ENCODE data around the gene SPATA31E1.

Gene SPATA31E1

DNA sequence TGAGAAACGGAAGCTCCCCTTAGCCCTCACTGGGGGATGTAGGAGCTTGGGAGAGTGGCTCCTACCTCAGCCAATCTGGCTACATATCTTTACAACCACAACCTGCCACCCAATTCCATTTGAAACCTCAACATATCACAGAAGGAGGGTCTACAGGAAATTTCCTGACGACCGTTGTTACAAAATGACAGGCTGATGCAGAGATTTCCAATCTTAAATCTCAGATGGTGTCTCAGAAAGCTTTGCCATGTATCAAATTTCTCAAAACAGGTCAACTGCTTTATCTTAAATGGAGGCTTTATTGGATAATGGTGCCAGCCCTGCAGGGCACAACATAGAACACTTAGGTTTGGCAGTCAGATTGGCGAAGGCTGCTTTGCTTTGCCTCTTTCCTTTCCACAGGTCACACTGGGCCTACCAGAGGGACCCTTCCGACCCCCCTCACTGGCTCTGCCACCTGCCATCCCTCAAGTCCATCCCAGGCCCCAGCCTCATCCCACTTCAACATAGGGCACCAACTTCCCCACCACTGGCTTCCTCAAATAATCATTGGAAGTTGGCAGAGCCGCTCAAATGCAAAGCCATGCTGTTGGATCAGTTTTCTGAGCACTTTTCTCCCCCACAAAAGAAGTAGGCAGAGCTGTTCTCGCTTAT, 11.1 kb upstream of the SPATA31E1 start:
- Histone ChIP-seq H3K9ac (ENCODE audit: insufficient read length, low read depth) (no peak overlapping the region), H3K4me3 (ENCODE audit: insufficient read length, low read depth) (no peak overlapping the region), H3K4me1 (ENCODE audit: insufficient read depth, insufficient read length) (no peaks in the 10 kb centered on the region), H3K27me3 (ENCODE audit: insufficient read depth, insufficient read length) (no peaks in the 10 kb centered on the region), H3K9me3 (ENCODE audit: insufficient read depth, low read length) (no peaks in the 10 kb centered on the region), H3K36me3 (ENCODE audit: insufficient read depth, insufficient read length, low read length) (no peaks in the 10 kb centered on the region)
- DNase-seq (ENCODE audit: low read depth, low spot score), result no peak
- TF ChIP-seq SUZ12 (IDR thresholded peaks at IDR 0.05; ENCODE audit: extremely low read depth, insufficient read depth, insufficient read length) (no peak), ZNF274 (IDR thresholded peaks at IDR 0.05; ENCODE audit: low read depth, low read length) (no peak), YY1 (IDR thresholded peaks at IDR 0.05; ENCODE audit: insufficient read depth, insufficient read length) (no peak)

DNA sequence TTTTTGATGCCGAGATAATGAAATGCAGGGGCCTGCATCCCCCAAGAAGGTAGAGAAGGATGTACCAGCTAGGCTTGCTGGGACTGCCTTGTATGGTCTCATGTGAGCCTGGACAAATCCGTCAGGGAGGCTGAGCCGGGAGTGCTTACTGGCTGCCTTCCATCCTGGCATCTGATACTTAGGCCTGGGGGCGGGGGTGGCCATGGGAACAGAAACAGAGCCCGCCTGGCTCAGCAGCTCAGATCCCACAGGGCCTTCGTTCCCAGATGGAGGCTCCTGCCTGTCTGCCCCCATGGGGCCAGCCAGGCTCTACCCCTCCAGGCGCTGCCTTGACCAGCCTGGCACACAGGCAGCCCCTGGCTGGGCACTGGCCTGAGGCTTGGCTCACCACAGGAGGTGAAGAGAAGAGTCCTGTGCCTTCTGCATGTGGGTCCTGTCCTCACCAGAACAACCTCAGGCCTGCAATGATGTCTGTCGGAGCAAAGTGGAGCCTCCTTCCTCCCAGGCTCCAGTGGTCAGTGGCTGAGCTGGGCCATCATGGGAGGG, 10.5 kb upstream of the SPATA31E1 start:
- TF ChIP-seq YY1 (IDR thresholded peaks at IDR 0.05; ENCODE audit: insufficient read depth, insufficient read length), result no peak
- TF ChIP-seq SUZ12 (IDR thresholded peaks at IDR 0.05; ENCODE audit: extremely low read depth, insufficient read depth, insufficient read length), result no peak
- no peak for TF ChIP-seq ZNF274 (IDR thresholded peaks at IDR 0.05; ENCODE audit: low read depth, low read length)
- Histone ChIP-seq H3K36me3 (ENCODE audit: insufficient read depth, insufficient read length, low read length) (no peaks in the 10 kb centered on the region), H3K9ac (ENCODE audit: insufficient read length, low read depth) (no peak overlapping the region), H3K9me3 (ENCODE audit: insufficient read depth, low read length) (no peaks in the 10 kb centered on the region), H3K27me3 (ENCODE audit: insufficient read depth, insufficient read length) (no peaks in the 10 kb centered on the region), H3K4me1 (ENCODE audit: insufficient read depth, insufficient read length) (no peaks in the 10 kb centered on the region), H3K4me3 (ENCODE audit: insufficient read length, low read depth) (no peak overlapping the region)
- no peak for DNase-seq (ENCODE audit: low read depth, low spot score)

DNA sequence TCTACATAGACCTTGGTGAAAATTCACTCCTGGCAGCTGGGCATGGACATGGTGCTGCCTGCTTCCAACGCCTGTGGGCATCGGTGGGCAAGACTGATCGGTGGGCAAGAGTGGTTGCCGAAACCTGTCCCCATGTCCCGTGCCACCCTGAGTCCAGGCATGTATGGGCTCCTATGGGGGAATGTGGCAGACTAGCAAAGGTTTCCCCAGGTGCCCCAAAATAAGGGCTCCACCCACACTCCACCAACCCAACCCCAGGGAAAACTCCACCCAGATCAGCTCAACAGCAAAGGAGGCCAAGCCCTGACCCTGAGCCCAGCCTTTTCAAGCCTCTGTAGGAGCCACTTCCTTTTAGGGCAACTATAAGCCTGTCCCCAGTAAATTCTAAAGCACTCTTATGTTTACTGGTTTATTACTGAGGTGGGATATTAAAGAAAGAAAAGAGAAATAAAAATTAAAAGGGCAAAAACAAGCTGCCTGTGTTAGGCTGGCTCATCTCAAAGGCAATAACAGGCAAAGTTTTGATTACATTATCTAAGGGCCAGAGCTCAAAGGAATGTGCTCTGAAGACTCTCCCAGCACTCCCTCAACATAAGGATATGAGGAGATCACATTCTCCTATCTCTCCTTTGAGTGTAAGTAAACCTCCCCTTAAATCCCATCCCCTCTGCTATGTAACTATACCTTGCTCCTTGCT, 8.9 kb upstream of the SPATA31E1 start:
- Histone ChIP-seq H3K36me3 (ENCODE audit: insufficient read depth, insufficient read length, low read length) (no peaks in the 10 kb centered on the region), H3K9ac (ENCODE audit: insufficient read length, low read depth) (no peak overlapping the region), H3K27me3 (ENCODE audit: insufficient read depth, insufficient read length) (no peaks in the 10 kb centered on the region), H3K4me3 (ENCODE audit: insufficient read length, low read depth) (no peak overlapping the region), H3K4me1 (ENCODE audit: insufficient read depth, insufficient read length) (no peaks in the 10 kb centered on the region), H3K9me3 (ENCODE audit: insufficient read depth, low read length) (peaks cover 11% of the 10 kb centered on the region; the same call in 1 of the 2 replicates)
- no peak for DNase-seq (ENCODE audit: low read depth, low spot score)
- no peak for TF ChIP-seq ZNF274 (IDR thresholded peaks at IDR 0.05; ENCODE audit: low read depth, low read length)
- no peak for TF ChIP-seq SUZ12 (IDR thresholded peaks at IDR 0.05; ENCODE audit: extremely low read depth, insufficient read depth, insufficient read length)
- TF ChIP-seq YY1 (IDR thresholded peaks at IDR 0.05; ENCODE audit: insufficient read depth, insufficient read length), result no peak

DNA sequence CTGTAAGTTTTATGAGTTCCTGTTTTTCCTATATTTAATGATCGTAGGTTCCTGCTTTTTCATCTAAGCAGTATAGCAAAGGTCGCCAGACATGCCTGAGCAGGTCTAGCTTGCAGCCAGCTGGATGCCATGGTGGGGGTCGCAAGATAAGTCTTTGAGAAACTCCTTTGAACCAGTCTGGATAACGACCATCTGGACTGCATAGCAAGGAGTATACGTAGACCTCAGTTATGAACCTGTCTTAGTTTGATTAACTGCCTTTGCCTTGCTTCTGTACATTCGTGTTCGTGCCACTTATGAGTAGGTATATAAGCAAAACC, 8.4 kb upstream of the SPATA31E1 start:
- no peaks in the 10 kb centered on the region for H3K36me3 ChIP-seq (ENCODE audit: insufficient read depth, insufficient read length, low read length)
- H3K9ac ChIP-seq (ENCODE audit: insufficient read length, low read depth), result no peak overlapping the region
- H3K9me3 ChIP-seq (ENCODE audit: insufficient read depth, low read length), result peaks cover 12% of the 10 kb centered on the region; the same call in 1 of the 2 replicates
- no peak for DNase-seq (ENCODE audit: low read depth, low spot score)
- H3K27me3 ChIP-seq (ENCODE audit: insufficient read depth, insufficient read length), result no peaks in the 10 kb centered on the region
- H3K4me3 ChIP-seq (ENCODE audit: insufficient read length, low read depth), result no peak overlapping the region
- TF ChIP-seq SUZ12 (IDR thresholded peaks at IDR 0.05; ENCODE audit: extremely low read depth, insufficient read depth, insufficient read length), result no peak
- no peak for TF ChIP-seq ZNF274 (IDR thresholded peaks at IDR 0.05; ENCODE audit: low read depth, low read length)
- no peak for TF ChIP-seq YY1 (IDR thresholded peaks at IDR 0.05; ENCODE audit: insufficient read depth, insufficient read length)
- no peaks in the 10 kb centered on the region for H3K4me1 ChIP-seq (ENCODE audit: insufficient read depth, insufficient read length)

- Histone ChIP-seq H3K9ac (ENCODE audit: insufficient read length, low read depth) (no peak overlapping the region), H3K36me3 (ENCODE audit: insufficient read depth, insufficient read length, low read length) (no peaks in the 10 kb centered on the region), H3K4me1 (ENCODE audit: insufficient read depth, insufficient read length) (no peaks in the 10 kb centered on the region), H3K27me3 (ENCODE audit: insufficient read depth, insufficient read length) (no peaks in the 10 kb centered on the region), H3K4me3 (ENCODE audit: insufficient read length, low read depth) (no peak overlapping the region), H3K9me3 (ENCODE audit: insufficient read depth, low read length) (peaks cover 12% of the 10 kb centered on the region; the same call in 1 of the 2 replicates)
- DNase-seq (ENCODE audit: low read depth, low spot score), result no peak
- no peak for TF ChIP-seq YY1 (IDR thresholded peaks at IDR 0.05; ENCODE audit: insufficient read depth, insufficient read length)
- TF ChIP-seq SUZ12 (IDR thresholded peaks at IDR 0.05; ENCODE audit: extremely low read depth, insufficient read depth, insufficient read length), result no peak
- no peak for TF ChIP-seq ZNF274 (IDR thresholded peaks at IDR 0.05; ENCODE audit: low read depth, low read length)
These were observed 7.6 kb upstream of the SPATA31E1 start for GRCh38 chr9:87875060-87875459.

GRCh38 chr9:87875831-87876545, 6.7 kb upstream of the SPATA31E1 start:
- Histone ChIP-seq H3K9me3 (ENCODE audit: insufficient read depth, low read length) (peaks cover 12% of the 10 kb centered on the region; the same call in 1 of the 2 replicates), H3K9ac (ENCODE audit: insufficient read length, low read depth) (no peak overlapping the region), H3K4me3 (ENCODE audit: insufficient read length, low read depth) (no peak overlapping the region), H3K4me1 (ENCODE audit: insufficient read depth, insufficient read length) (no peaks in the 10 kb centered on the region), H3K27me3 (ENCODE audit: insufficient read depth, insufficient read length) (no peaks in the 10 kb centered on the region), H3K36me3 (ENCODE audit: insufficient read depth, insufficient read length, low read length) (no peaks in the 10 kb centered on the region)
- no peak for TF ChIP-seq SUZ12 (IDR thresholded peaks at IDR 0.05; ENCODE audit: extremely low read depth, insufficient read depth, insufficient read length)
- TF ChIP-seq YY1 (IDR thresholded peaks at IDR 0.05; ENCODE audit: insufficient read depth, insufficient read length), result no peak
- TF ChIP-seq ZNF274 (IDR thresholded peaks at IDR 0.05; ENCODE audit: low read depth, low read length), result no peak
- no peak for DNase-seq (ENCODE audit: low read depth, low spot score)

DNA sequence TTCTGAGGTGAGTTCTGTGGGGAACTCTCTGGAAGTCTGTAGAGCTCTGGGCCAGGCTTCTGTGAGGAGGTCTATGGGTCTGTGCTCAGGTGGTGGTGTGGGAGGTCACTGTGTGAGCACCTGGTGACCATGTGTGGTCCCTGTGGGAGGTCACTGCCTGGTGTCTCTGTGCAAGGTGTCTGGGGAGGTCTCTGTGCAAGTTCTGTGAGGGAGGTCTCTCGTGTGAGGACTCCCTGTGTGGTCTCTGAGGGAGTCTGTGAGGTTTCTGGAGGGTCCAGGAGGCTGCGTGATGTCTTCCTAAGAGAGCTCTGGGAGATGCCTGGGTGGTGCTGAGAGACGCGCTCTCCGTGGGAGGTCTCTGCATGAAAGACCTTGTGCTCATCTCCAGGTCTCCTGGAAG, 6.0 kb upstream of the SPATA31E1 start:
- Histone ChIP-seq H3K36me3 (ENCODE audit: insufficient read depth, insufficient read length, low read length) (no peaks in the 10 kb centered on the region), H3K4me3 (ENCODE audit: insufficient read length, low read depth) (no peak overlapping the region), H3K4me1 (ENCODE audit: insufficient read depth, insufficient read length) (no peaks in the 10 kb centered on the region), H3K27me3 (ENCODE audit: insufficient read depth, insufficient read length) (no peaks in the 10 kb centered on the region), H3K9me3 (ENCODE audit: insufficient read depth, low read length) (peaks cover 12% of the 10 kb centered on the region; the same call in 1 of the 2 replicates), H3K9ac (ENCODE audit: insufficient read length, low read depth) (no peak overlapping the region)
- no peak for TF ChIP-seq YY1 (IDR thresholded peaks at IDR 0.05; ENCODE audit: insufficient read depth, insufficient read length)
- no peak for TF ChIP-seq SUZ12 (IDR thresholded peaks at IDR 0.05; ENCODE audit: extremely low read depth, insufficient read depth, insufficient read length)
- TF ChIP-seq ZNF274 (IDR thresholded peaks at IDR 0.05; ENCODE audit: low read depth, low read length), result no peak
- no peak for DNase-seq (ENCODE audit: low read depth, low spot score)

Measured in NT2/D1 (cell line).